ENCODE data around the gene XPO4.

DNA sequence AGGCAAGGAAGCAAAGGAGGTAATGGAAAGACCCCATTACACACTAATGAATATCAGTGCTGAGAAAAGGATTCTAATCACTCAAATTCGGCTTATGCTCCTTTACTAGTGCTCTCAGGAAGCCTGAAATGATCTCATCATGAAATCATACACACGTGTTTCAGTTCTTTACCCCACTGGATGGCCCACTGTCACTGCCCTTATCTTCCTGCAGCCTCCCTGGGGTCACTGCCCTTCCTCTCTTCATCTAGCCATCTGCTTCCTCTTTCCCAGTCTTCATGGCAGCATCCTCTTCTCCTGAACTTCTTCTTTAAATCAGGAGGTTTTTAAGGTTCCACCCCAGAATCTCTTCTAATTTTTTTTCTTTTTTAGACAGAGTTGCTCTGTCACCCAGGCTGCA lies 100.8 kb downstream of the XPO4 start:
- no peak for TF ChIP-seq CTCF (IDR thresholded peaks at IDR 0.05)
- TF ChIP-seq POLR2A (IDR thresholded peaks at IDR 0.05), result no peak
- TF ChIP-seq POLR2AphosphoS5 (IDR thresholded peaks at IDR 0.05), result no peak

Measured in suprapubic skin (tissue), 4 donors.